Measurements from ENCODE around the gene ICE2.

GRCh38 chr15:60512937-60513336 is 34.0 kb upstream of the ICE2 start:
- TF ChIP-seq CTCF (IDR thresholded peaks at IDR 0.05 in 4 of 5, conservative IDR thresholded peaks at IDR 0.05 in 1 of 5) (no peak), POLR2A (IDR thresholded peaks at IDR 0.05) (no peak)
